Right lobe of liver (tissue), 4 donors: ENCODE results near the gene STK32B.

ENCODE experiments used
- POLR2A ChIP-seq: fragments of 450-650 bp; IDR thresholded peaks from one replicate; pipeline ENCODE4 v1.6.1; 2017; ENCODE audit warnings: antibody characterized with exemption, mild to moderate bottlenecking
- TF ChIP-seq, protein P1 (sequence below), 4 donors: fragments of 200-600 bp in 3 of 4; fragments of 450-650 bp in 1 of 4; IDR thresholded peaks; one replicate each; pipeline versions ENCODE4 v1.5.1 to v1.8.0; 2016 to 2022; ENCODE audit warnings: antibody characterized with exemption in 4 of 4, mild to moderate bottlenecking in 2 of 4
- donor health status: DM: no; HTN: no; CAD: no.
- donor health status: DM: no; HTN: no; CAD: no.
- donor health status: DM: no; HTN: yes; CAD: no.

DNA sequence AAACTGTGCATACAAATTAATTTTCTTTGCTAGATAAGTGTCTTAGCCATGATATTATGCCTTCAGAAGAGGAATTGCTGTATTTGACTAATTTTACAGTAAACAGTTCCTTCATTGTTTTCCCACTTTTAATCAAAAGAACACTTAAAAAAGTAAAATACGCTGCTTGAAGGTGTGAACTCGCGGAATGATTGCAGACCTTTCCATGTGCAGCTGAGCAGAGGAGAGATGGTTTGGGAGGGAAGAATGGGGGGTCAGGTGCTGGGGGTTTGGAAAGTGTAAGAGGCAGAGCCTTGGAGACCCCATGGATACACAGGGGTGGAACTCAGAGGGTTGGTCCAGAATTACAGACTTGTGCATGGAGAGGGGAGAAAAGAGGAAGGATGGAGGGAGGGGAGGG lies 47.4 kb upstream of the STK32B start:
- TF ChIP-seq, protein P1, sequence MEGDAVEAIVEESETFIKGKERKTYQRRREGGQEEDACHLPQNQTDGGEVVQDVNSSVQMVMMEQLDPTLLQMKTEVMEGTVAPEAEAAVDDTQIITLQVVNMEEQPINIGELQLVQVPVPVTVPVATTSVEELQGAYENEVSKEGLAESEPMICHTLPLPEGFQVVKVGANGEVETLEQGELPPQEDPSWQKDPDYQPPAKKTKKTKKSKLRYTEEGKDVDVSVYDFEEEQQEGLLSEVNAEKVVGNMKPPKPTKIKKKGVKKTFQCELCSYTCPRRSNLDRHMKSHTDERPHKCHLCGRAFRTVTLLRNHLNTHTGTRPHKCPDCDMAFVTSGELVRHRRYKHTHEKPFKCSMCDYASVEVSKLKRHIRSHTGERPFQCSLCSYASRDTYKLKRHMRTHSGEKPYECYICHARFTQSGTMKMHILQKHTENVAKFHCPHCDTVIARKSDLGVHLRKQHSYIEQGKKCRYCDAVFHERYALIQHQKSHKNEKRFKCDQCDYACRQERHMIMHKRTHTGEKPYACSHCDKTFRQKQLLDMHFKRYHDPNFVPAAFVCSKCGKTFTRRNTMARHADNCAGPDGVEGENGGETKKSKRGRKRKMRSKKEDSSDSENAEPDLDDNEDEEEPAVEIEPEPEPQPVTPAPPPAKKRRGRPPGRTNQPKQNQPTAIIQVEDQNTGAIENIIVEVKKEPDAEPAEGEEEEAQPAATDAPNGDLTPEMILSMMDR (IDR thresholded peaks at IDR 0.05), result no peak
- no peak for TF ChIP-seq POLR2A
